ENCODE results near the gene RAC2.

Gene RAC2

GRCh38 chr22:37281195-37281594 is 37.1 kb upstream of the RAC2 start:
- TF ChIP-seq ZFX (IDR thresholded peaks at IDR 0.05), result no peak
- no peak for TF ChIP-seq CTCF (conservative IDR thresholded peaks at IDR 0.05)
- no peak overlapping the region for H3K27ac ChIP-seq

GRCh38 chr22:37280718-37281117 is 36.6 kb upstream of the RAC2 start:
- no peak overlapping the region for H3K27ac ChIP-seq
- TF ChIP-seq CTCF (conservative IDR thresholded peaks at IDR 0.05) (no peak), ZFX (IDR thresholded peaks at IDR 0.05) (no peak)

DNA sequence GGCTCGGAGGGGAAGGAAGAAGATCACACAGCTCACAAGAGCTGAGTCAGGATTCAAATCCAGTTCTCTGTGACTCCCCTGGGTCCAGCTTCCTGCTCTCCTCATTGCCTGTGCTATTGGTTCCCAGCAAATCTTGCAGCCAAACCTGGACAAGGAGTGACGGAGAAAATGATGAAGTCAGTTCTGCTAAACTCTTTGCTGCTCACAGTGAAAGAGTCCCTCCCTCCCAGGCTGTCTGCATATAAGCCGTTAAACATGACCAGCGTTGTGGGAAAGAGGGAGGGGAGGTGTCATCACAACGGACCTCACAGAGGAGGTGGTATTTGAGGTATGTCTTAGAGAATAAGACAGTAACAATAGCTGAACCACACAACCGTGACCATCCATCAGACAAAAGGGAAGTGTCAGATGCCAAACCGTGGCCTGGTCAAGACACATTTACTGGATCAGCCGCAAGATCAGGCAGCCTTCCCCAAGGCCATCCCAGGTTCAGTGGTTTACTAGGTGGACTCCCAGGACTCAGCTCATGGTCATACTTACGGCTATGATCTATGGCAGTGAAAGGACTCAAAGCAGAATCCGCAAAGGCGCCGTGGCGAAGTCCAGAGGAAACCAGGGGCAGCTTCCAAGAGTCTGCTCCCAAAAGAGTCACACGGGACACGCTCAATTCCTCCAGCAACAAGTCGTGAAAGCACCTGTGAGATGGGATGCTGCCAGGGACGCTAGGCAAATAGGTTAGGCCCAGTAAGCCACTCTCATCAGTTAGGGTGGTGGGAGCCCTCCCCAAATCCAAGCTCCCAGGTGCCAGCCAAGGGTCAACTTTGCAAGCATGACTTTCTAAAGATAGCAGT is 35.5 kb upstream of the RAC2 start:
- H3K27ac ChIP-seq, result no peak overlapping the region
- TF ChIP-seq ZFX (IDR thresholded peaks at IDR 0.05) (no peak), CTCF (conservative IDR thresholded peaks at IDR 0.05) (no peak)

DNA sequence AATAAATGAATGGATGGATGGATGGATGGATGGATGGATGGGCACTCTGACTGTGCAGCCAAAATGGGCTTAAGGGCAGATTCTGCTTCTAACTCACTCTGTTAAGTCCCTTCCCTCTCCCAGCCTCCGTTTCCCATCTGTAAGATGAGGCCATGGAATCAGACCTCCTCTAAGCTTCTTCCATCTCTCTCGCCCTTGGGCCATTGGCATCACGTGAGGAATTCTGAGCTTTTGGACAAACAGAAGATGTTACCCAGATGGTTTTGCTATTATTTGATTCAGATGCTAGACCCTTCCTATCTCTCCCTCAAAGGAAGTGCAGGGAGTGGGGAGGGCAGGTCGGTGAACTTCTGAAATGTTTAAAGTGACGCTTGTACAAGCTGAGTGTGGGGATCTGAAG is 34.2 kb upstream of the RAC2 start:
- H3K27ac ChIP-seq, result no peak overlapping the region
- TF ChIP-seq ZFX (IDR thresholded peaks at IDR 0.05), result no peak
- TF ChIP-seq CTCF (conservative IDR thresholded peaks at IDR 0.05), result no peak

GRCh38 chr22:37277384-37277783 is 33.3 kb upstream of the RAC2 start:
- no peak for TF ChIP-seq ZFX (IDR thresholded peaks at IDR 0.05)
- TF ChIP-seq CTCF (conservative IDR thresholded peaks at IDR 0.05), result no peak
- no peak overlapping the region for H3K27ac ChIP-seq

- H3K27ac ChIP-seq, result no peak overlapping the region
- TF ChIP-seq ZFX (IDR thresholded peaks at IDR 0.05) (no peak), CTCF (conservative IDR thresholded peaks at IDR 0.05) (no peak)
Measured at GRCh38 chr22:37276776-37277175, 32.7 kb upstream of the RAC2 start.

- no peak for TF ChIP-seq CTCF (conservative IDR thresholded peaks at IDR 0.05)
- no peak for TF ChIP-seq ZFX (IDR thresholded peaks at IDR 0.05)
- H3K27ac ChIP-seq, result no peak overlapping the region
Measured at GRCh38 chr22:37275622-37276021, 31.6 kb upstream of the RAC2 start.

Data from C4-2B (cell line).